OCI-LY1 (cell line): Measurements from ENCODE around the gene ZNRF1.
A peak's percentile ranks its signal among the peaks of the same experiment; 100 is the strongest.

Source experiments
- H2AFZ ChIP-seq: fragments of 200-600 bp; sonication (generic), shearing (Covaris generic); 2 replicates; pipeline ENCODE4 v1.6.0; 2014; ENCODE audit warnings: antibody characterized with exemption, mild to moderate bottlenecking, low read length
- H3F3A ChIP-seq: fragments of 200-600 bp; sonication (generic), shearing (Covaris generic); 2 replicates; pipeline ENCODE4 v1.6.0; 2014; ENCODE audit warnings: mild to moderate bottlenecking, antibody characterized with exemption, low read length, moderate library complexity; ENCODE audit not compliant: insufficient read depth
- H3K27ac ChIP-seq: fragments of 200-600 bp; sonication (generic); 2 replicates; pipeline ENCODE4 v1.5.1; 2014; ENCODE audit warnings: low read length, mixed run types, mild to moderate bottlenecking, low read depth; ENCODE audit not compliant: poor library complexity, severe bottlenecking
- H3K27me3 ChIP-seq: fragments of 200-600 bp; sonication (generic); 2 replicates; pipeline ENCODE4 v1.6.0; 2014; ENCODE audit warnings: antibody characterized with exemption, mild to moderate bottlenecking, low read length, moderate library complexity; ENCODE audit not compliant: insufficient read depth
- H3K36me3 ChIP-seq: fragments of 200-600 bp; sonication (generic); 2 replicates; pipeline ENCODE4 v1.6.1; 2014; ENCODE audit warnings: mild to moderate bottlenecking, antibody characterized with exemption, low read length, moderate library complexity, mixed read lengths; ENCODE audit not compliant: insufficient read depth
- H3K4me1 ChIP-seq: fragments of 200-600 bp; sonication (generic); 2 replicates; pipeline ENCODE4 v1.5.1; 2014; ENCODE audit warnings: mild to moderate bottlenecking, low read length, moderate library complexity; ENCODE audit not compliant: insufficient read depth, severe bottlenecking
- H3K4me2 ChIP-seq: fragments of 200-600 bp; sonication (generic), shearing (Covaris generic); 2 replicates; pipeline ENCODE4 v1.6.1; 2014; ENCODE audit warnings: low read length
- H3K4me3 ChIP-seq: fragments of 200-600 bp; sonication (generic); 2 replicates; pipeline ENCODE4 v1.5.1; 2014; ENCODE audit warnings: low read length, low read depth, mild to moderate bottlenecking, mixed read lengths; ENCODE audit not compliant: poor library complexity, severe bottlenecking
- H3K79me2 ChIP-seq: fragments of 200-600 bp; shearing (Covaris generic); 2 replicates; pipeline ENCODE4 v1.6.1; 2016; ENCODE audit warnings: mixed run types, low read length, mixed read lengths; ENCODE audit not compliant: insufficient read depth
- H3K9ac ChIP-seq: fragments of 200-600 bp; sonication (generic), shearing (Covaris generic); 2 replicates; pipeline ENCODE4 v1.6.1; 2014; ENCODE audit warnings: mild to moderate bottlenecking, low read length, mixed read lengths
- H3K9me2 ChIP-seq: fragments of 200-600 bp; sonication (generic), shearing (Covaris generic); 2 replicates; pipeline ENCODE4 v1.6.1; 2014; ENCODE audit warnings: low read depth, mild to moderate bottlenecking, low read length, mixed read lengths
- H3K9me3 ChIP-seq: fragments of 200-600 bp; shearing (Covaris generic); 2 replicates; pipeline ENCODE4 v1.6.1; 2014; ENCODE audit warnings: low read length, mixed read lengths
- H4K20me1 ChIP-seq: fragments of 200-600 bp; sonication (generic), shearing (Covaris generic); 2 replicates; pipeline ENCODE4 v1.6.0; 2016; ENCODE audit warnings: mild to moderate bottlenecking, low read length; ENCODE audit not compliant: insufficient read depth
- EZH2 ChIP-seq: fragments of 200-600 bp; sonication (generic), shearing (Covaris generic); IDR thresholded peaks from 2 replicates; pipeline ENCODE4 v1.8.0; 2017; ENCODE audit warnings: borderline replicate concordance, mixed run types, mild to moderate bottlenecking, antibody characterized with exemption, low read length, moderate library complexity, mixed read lengths
- TF ChIP-seq, protein P1 (sequence below): fragments of 200-600 bp; sonication (generic), shearing (Covaris generic); IDR thresholded peaks from 2 replicates; pipeline ENCODE4 v1.5.1; 2017; ENCODE audit warnings: mild to moderate bottlenecking, antibody characterized with exemption, low read length, moderate library complexity, mixed read lengths

The ZNRF1 gene

DNA sequence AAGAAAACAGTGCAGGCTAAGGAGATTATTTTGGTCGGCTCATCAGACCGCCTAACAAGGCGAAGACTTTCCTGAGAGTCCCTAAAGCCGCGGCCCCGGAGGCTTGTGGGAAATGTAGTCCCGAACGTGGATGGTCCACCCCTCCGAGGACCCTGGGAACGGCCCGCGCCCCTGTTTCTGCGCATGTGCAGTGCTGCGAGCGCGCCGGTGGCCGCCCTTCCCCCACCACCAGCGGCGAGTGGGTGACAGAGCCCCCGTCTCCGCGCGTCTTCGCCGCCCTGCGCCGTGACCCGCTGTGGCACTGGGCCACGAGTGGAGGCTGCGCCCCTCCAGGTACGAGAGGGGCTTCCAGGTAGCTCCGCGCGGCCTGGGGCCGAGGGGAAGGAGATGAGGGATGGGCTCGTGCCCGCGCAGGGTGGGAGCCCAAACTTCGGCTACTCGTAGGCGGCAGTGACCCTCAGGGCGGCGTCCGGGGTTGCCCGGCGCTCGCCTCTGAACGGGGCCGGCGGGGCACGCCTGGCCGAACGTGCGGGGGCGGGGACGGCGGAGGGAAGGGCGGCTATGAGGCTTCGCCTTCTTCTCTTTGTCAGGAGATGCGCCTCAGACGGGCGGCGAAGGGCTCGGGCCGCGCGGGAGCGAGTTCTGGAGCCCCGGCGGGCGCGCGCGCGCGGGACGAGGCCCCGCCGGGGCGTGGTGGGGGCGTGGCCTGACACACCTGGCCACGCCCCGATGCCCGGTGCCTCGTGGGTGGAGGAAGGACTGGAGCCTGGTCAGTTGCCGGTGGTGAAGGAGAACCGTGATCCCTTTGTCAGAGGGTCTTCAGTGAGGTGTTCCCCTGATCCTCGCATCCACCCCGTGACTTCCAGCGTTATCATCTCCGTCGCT, 149.7 kb downstream of the ZNRF1 start, which contains the start of gene ZFP1:
TSS of gene ZFP1 (plus strand) at position 214 of the 885 bp plus-strand sequence. CDS start 4,428 bp downstream, outside the sequence.
- no peaks in the 10 kb centered on the region for H3K27me3 ChIP-seq
- peak within 1 kb of the TSS; percentile 95 for H3K9ac ChIP-seq
- no peaks in the 10 kb centered on the region for H3F3A ChIP-seq
- H3K36me3 ChIP-seq: peaks cover 29% of the 10 kb centered on the region
- no peak within 1 kb of the TSS for H2AFZ ChIP-seq
- TF ChIP-seq, protein P1, sequence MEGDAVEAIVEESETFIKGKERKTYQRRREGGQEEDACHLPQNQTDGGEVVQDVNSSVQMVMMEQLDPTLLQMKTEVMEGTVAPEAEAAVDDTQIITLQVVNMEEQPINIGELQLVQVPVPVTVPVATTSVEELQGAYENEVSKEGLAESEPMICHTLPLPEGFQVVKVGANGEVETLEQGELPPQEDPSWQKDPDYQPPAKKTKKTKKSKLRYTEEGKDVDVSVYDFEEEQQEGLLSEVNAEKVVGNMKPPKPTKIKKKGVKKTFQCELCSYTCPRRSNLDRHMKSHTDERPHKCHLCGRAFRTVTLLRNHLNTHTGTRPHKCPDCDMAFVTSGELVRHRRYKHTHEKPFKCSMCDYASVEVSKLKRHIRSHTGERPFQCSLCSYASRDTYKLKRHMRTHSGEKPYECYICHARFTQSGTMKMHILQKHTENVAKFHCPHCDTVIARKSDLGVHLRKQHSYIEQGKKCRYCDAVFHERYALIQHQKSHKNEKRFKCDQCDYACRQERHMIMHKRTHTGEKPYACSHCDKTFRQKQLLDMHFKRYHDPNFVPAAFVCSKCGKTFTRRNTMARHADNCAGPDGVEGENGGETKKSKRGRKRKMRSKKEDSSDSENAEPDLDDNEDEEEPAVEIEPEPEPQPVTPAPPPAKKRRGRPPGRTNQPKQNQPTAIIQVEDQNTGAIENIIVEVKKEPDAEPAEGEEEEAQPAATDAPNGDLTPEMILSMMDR: no peak
- TF ChIP-seq EZH2: no peak
- H3K4me2 ChIP-seq: peak within 1 kb of the TSS; percentile 90
- peak within 1 kb of the TSS; percentile 89 for H3K4me3 ChIP-seq
- peaks cover 9% of the 10 kb centered on the region; the same call in 1 of the 2 replicates for H3K79me2 ChIP-seq
- peaks cover 11% of the 10 kb centered on the region for H3K4me1 ChIP-seq
- no peaks in the 10 kb centered on the region for H4K20me1 ChIP-seq
- peak within 1 kb of the TSS; percentile 77 for H3K27ac ChIP-seq
- H3K9me3 ChIP-seq: peaks cover 28% of the 10 kb centered on the region
- H3K9me2 ChIP-seq: no peaks in the 10 kb centered on the region

DNA sequence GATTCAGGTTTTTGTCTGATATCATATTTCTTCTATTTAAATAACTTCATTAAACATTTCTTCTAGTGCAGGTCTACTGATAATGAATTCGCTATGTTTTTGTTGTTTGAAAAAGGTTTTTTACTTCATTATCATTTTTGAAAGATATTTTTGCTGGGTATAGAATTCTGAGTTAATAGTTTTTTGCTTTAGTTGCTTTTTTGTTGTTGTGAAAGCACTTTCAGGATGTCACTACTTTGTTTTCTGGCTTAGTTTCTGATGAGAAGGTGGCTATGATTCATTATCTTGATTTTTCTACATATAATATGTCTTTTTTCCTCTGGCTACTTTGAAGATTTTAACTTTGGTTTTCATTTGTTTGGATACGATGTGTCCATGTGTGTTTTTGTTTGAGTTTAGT, 153.0 kb downstream of the ZNRF1 start:
- H3K9me3 ChIP-seq: peaks cover 36% of the 10 kb centered on the region

DNA sequence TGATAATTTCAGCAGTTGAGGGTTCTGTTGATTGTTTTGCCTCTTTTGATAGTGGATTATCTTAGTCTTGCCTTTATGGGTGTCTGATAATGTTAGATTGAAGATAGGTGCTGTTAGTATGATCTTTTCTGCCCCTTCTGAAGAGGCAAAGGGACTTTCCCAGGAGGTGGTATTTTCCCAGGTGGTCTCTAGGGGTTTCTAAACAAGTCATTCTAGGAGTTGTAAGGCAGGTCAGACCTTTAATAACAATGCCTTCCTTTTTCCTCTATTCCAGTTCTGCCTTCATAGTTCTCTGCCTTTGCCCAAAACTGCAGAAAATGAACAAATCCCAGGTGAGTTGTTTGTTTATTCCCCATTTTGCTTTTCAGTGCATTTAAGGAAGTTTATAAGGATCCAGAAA, 153.8 kb downstream of the ZNRF1 start:
- peaks cover 9% of the 10 kb centered on the region; the same call in 1 of the 2 replicates for H3K79me2 ChIP-seq
- H3K27me3 ChIP-seq: no peaks in the 10 kb centered on the region
- no peaks in the 10 kb centered on the region for H3K9me2 ChIP-seq
- H3K27ac ChIP-seq: no peak overlapping the region
- H3K4me2 ChIP-seq: no peak overlapping the region
- H3K36me3 ChIP-seq: peaks cover 68% of the 10 kb centered on the region
- H2AFZ ChIP-seq: no peak overlapping the region
- TF ChIP-seq, protein P1: no peak
- TF ChIP-seq EZH2: no peak
- no peak overlapping the region for H3K9ac ChIP-seq
- H3K4me1 ChIP-seq: peaks cover 11% of the 10 kb centered on the region
- no peaks in the 10 kb centered on the region for H4K20me1 ChIP-seq
- H3K9me3 ChIP-seq: peaks cover 37% of the 10 kb centered on the region
- H3K4me3 ChIP-seq: no peak overlapping the region
- no peaks in the 10 kb centered on the region for H3F3A ChIP-seq

More for the DNA sequence above, 153.0 kb downstream of the ZNRF1 start:
- H3K4me2 ChIP-seq: no peak overlapping the region
- peaks cover 11% of the 10 kb centered on the region for H3K4me1 ChIP-seq
- H3K79me2 ChIP-seq: peaks cover 9% of the 10 kb centered on the region; the same call in 1 of the 2 replicates
- no peaks in the 10 kb centered on the region for H3F3A ChIP-seq
- no peaks in the 10 kb centered on the region for H3K9me2 ChIP-seq
- no peaks in the 10 kb centered on the region for H4K20me1 ChIP-seq
- H3K27me3 ChIP-seq: no peaks in the 10 kb centered on the region
- H3K27ac ChIP-seq: no peak overlapping the region
- no peak overlapping the region for H3K4me3 ChIP-seq
- no peak overlapping the region for H2AFZ ChIP-seq
- H3K9ac ChIP-seq: no peak overlapping the region
- H3K36me3 ChIP-seq: peaks cover 60% of the 10 kb centered on the region
- TF ChIP-seq EZH2: no peak
- TF ChIP-seq, protein P1: no peak
